Uterus (tissue), 2 donors: Measurements from ENCODE around the gene HNRNPK.

Source experiments
- CTCF ChIP-seq, 4 experiments: fragments of 200-600 bp in 2 of 4; fragments of 450-650 bp in 2 of 4; sonication (generic) in 2 of 4; IDR thresholded peaks; one replicate each; pipeline ENCODE4 v1.5.1; 2016 to 2019; ENCODE audit warnings: antibody characterized with exemption in 4 of 4, mild to moderate bottlenecking in 2 of 4, moderate library complexity in 1 of 4
- POLR2A ChIP-seq, 2 donors: fragments of 450-650 bp; IDR thresholded peaks; one replicate each; pipeline ENCODE4 v1.6.1; 2016; ENCODE audit warnings: antibody characterized with exemption in 2 of 2, mild to moderate bottlenecking in 1 of 2, moderate library complexity in 1 of 2

- no peak for TF ChIP-seq CTCF (IDR thresholded peaks at IDR 0.05)
- no peak for TF ChIP-seq POLR2A (IDR thresholded peaks at IDR 0.05)
Measured at GRCh38 chr9:84000186-84000585, 20.2 kb upstream of the HNRNPK start.
